Amniotic stem cell (primary cell): Measurements from ENCODE around the gene C16orf74.

Source experiments
- DNase-seq: peaks from one replicate; lab custom pipeline; 2025; lab: John Stamatoyannopoulos, UW

C16orf74 gene

GRCh38 chr16:85750827-85751697 lies at the start of gene C16orf74:
Gene C16orf74 (minus strand): TSS chr16:85751096. CDS start chr16:85735217, 15,879 bp downstream.
- DNase-seq = no peak

GRCh38 chr16:85800321-85800669 lies 49.4 kb upstream of the C16orf74 start:
- no peak for DNase-seq

DNA sequence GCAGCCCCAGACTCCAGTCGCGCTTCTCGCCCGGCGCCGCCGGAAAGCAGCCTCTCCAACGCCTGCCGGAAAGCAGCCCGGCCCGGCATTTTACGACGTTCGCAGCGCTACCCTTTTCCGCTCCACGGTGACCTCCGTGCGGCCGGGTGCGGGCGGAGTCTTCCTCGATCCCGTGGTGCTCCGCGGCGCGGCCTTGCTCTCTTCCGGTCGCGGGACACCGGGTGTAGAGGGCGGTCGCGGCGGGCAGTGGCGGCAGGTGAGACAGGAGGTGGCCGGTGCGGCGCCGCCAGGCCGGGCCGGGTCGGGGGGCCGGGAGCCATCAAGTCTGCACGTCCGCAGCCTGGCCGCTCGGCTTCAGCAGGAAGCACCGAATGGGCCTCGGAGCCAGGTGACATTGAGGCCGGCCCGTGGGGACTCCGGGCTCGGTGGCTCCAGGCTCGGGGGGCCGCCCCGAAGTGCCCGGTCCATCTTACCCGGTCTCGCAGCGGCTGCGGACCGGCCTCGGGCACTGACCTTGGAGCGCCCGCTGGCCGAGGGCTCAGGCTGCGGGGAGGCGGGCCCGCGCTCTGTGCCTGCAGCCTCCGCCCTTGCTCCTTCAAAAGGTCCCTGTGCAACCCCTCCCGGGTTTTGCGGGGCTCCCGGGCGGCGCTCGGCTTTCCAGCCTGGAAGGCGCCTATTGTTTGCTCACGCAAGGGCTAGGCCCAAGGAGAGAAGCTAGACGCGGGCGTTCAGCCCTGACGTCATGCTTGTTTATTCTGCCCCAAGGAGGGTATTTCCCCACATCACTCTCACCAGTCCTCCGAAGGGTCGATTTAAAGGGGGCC lies 48.8 kb upstream of the C16orf74 start, which contains the start of the genes COX4I1 and EMC8:
Gene COX4I1 (plus strand): TSS at position 199 of the 824 bp plus-strand sequence. CDS start 1,511 bp downstream, outside the sequence.
Gene EMC8 (minus strand): TSS at position 48 of the 824 bp plus-strand sequence. CDS start 249 bp downstream, outside the sequence.
- peak; percentile 89 for DNase-seq

- DNase-seq = no peak
These were observed 48.1 kb upstream of the C16orf74 start for GRCh38 chr16:85798901-85799496.

DNA sequence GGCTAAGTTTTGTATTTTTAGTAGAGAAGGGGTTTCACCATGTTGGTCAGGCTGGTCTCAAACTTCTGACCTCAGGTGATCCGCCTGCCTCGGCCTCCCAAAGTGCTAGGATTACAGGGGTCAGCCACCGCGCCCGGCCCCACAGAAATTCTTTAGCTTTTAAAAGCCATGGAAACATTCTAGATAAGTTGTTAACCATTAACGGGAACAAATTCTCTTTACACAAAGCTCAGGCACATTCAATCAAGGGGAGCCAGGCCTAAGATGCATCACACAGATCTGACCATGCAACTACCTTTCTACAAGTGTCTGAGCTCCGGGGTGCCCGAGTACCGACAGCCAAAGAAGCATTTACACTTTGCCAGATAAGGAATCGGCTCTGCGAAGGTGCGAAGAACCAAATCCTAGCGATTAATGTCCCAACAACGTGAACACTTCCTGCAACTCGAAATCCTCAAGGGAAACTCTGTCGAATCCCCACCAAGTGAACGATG lies 47.4 kb upstream of the C16orf74 start:
- DNase-seq = no peak

DNA sequence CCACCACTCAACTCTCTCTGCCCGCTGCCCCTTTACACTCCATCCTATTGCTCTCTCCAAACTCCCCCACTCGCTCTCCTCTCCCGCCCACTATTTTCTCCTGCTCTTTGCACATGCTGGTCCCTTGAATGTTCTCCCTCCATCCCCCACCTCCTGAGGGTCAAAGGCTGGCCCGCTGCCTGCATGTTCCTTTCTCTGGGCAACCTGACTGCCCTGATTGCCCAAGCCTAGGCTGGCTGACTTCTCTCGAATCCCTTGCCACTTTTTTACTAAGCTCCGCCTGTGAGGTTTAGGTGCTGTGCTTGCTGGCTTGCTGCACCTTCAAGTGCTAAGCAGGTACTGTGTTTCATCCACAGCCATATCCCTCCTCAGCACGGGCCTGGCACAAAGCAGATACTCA lies 45.7 kb upstream of the C16orf74 start:
- no peak for DNase-seq

- DNase-seq = no peak
These were observed 45.3 kb upstream of the C16orf74 start for GRCh38 chr16:85796152-85796551.

DNA sequence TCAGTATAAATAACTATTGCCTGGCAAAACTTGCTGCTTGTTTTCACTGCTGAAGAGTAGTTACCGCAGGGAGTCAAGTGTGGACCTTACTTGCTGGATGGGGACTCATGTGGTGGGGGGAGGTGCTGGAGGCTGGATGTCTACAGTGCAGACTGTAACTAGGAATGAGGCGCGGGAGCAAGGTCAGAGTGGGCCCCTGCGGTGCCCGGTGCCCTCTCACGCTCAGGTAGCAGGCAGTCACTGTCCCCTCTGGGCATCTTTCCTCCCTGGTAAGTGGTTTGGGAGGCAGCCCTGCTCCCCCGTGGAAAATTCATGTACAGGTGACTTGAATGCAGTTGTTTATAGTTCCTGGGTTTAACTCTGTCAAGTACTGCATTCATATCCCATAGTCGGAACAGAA lies 43.8 kb upstream of the C16orf74 start:
- no peak for DNase-seq

DNA sequence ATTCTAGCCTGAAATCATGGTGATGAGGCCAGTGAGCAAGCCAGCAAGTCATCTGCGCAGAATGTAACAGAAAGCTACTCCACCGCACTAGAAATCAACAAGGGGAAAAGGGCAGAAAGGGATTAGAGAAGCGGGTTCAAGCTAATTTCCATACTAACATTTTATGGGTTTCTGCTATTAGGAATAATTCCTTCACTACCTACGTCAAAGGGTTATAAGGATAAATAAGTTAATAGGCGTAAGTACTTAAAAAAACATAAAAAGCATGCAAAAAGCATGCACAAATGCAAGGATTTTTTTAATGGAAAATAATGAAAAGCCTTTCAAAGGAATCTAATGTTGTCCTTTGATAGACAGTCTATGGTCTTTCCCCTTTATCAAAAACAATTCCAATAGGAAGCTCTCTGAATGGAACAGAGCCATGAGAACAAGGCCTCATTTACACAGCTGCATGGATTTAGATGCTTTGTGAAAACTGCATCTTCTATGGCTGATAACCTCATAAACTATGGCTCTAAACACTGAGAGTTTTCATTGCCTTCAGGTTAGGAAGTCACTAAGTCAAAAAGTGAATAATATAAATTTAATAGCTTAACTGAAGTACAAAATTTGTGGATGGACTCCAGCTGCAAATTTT lies 42.9 kb upstream of the C16orf74 start:
- no peak for DNase-seq

DNA sequence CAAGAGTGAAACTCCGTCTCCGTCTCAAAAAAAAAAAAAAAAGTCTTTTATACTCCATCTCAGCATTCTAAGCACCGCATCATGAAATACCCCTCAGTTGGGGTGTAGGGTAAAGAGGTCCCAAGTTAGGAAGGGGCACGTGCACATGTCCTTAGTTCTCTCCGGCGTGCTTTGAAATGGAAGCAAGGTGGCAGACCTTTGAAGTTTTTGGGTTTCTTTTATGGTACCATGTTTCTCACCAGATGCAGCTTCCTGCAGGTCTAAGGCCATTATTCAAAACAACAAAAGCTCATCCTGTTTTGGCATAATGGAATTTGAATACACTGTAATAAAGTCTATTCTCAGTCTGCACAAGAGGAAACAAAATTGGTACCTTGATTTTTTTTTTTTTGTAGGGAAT lies 38.9 kb upstream of the C16orf74 start:
- DNase-seq = no peak

DNA sequence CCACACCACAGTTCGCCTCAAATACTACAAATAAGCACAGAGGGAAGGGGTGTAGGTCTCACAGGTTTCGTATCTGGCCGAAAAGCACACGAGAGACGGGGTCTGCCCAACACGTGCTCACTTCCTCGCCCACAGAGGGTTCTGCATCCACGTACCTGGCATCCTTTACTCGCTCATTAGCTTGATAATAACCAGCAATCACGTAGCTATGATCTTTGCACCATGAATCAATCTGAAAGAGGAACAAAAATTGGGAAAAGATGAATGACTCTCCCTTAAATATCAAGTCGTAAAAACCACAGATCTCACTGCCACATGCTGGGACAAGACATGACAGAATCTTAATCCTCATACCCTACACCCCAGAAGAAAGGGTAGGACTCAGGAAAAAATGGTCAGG lies 37.9 kb upstream of the C16orf74 start:
- no peak for DNase-seq

GRCh38 chr16:85785927-85786326 lies 35.0 kb upstream of the C16orf74 start:
- no peak for DNase-seq

GRCh38 chr16:85784813-85785212 lies 33.9 kb upstream of the C16orf74 start:
- DNase-seq = no peak

DNA sequence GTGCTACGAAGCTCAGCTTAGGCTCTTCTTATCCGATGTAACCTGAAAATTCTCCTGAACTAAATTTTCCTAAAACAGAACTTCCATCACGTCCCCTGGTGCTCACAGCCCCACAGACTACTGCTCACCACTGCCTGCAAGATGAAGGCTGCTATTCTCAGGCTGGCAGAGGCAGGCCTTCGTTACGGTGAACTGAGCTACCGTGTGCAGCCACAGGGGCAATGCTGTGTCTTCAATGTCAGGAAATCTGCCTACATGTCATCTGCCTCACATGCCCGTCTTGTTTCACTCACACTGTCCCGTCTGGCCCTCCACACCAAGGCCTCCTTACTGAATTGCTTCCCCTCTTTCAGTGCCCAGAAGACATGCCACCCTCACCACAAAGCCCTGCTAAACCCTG lies 32.5 kb upstream of the C16orf74 start:
- DNase-seq = no peak

- no peak for DNase-seq
These were observed 31.6 kb upstream of the C16orf74 start for GRCh38 chr16:85782451-85782850.

GRCh38 chr16:85781695-85782370 lies 30.9 kb upstream of the C16orf74 start:
- no peak for DNase-seq

DNA sequence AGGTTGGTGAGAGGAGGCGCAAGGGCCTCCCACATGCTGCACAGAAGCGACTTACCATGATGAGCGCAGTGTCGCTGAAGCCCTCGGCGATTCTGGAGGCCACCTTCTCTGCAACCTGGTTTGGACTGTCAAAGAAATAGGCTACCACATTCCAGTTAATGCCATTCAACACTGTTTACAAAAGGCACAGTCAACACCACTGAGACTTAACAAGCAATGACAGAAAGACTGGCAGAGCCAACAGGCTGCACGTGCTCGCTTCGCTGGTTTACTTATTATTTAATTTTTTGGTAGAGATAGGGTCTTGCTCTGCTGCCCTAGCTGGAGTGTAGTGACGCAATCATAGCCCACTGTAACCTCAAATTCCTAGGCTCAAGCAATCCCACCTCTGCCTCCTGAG lies 30.3 kb upstream of the C16orf74 start:
- no peak for DNase-seq

DNA sequence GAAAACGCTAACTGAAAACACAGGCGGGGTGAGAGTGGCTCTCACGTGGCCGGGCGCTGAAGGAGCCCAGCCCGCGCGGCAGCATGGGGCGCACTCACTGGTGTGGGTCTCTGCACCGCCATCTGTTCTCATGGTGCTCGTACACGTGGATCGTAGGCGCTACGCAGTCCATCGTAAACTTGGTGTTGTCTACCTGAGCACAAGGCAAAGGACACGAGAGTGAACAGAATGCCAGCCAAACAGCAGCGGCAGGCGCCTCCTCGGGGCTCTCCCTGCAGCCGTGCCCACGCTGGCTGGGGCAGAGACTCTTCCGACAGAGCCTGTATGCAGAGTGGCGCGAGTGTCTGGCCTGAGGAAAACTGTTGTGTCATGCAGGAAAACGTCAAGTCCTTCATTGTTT lies 29.4 kb upstream of the C16orf74 start:
- DNase-seq = no peak

GRCh38 chr16:85778873-85779272 lies 28.0 kb upstream of the C16orf74 start:
- DNase-seq = no peak

DNA sequence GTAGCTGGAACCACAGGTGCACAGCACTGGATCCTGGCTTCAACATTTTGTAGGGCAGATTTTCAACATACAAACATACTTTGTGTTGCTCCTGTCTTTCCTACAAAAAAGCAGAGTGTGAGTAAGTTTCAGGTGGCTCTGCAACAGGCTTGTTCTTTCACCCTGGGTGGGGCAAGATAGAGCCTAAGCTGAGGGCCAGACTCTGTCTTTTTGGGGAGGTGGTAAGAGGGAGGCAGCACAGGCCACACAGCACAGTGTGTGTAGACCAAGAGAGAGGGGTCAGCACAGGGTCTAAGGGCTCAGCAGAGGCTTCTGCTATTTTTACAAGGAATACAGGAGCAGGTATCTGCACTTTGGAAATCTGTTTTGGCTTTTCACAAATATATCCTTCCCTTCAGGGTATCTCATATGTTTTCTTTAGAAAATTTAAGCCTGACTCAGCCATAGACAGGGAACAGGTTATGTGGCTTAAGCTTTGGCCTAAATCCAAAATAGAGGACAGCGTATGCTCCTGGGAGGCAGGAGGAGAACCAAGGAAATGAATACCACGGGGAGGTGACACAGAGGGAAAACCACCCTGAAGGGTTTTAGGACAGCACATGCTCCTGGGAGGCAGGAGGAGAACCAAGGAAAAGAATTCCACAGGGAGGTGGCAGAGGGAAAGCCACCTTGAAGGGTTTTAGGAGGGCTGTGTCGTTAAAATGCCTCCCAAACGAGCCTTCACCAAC lies 26.9 kb upstream of the C16orf74 start:
- no peak for DNase-seq

DNA sequence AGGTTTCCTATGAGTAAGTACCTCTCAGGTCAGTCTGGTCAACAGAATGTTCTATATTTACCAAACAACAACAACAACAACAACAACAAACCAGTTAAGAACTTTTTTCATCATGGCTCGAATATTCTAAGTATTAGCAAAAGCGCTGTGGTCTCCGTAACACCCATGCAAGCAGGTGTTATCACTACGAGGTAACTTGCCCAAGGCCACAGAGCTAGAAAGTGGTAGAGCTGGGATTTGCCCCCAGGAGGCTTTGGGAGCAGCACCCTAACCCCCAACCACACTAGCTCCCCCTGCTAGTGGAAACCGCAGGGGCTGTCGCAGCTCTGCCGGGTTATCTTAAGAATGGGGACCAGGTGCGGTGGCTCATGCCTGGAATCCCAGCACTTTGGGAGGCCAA lies 23.9 kb upstream of the C16orf74 start:
- DNase-seq = no peak
